H9 (cell line): ENCODE results near the gene VENTX. TPM values are rescaled to one million over a fixed set of nuclear protein-coding genes. Genes with fewer than 3 reads are reported as not detected.

ENCODE experiments used
- DNase-seq: peaks from one replicate; pipeline ENCODE4 v3.0.0-alpha.2; 2017
- H2AFZ ChIP-seq: one replicate; pipeline ENCODE4 v1.6.1; 2013; ENCODE audit warnings: mild to moderate bottlenecking, low read length, control low read depth, moderate library complexity
- H2AK5ac ChIP-seq: 2 replicates; pipeline ENCODE4 v1.6.1; 2013; ENCODE audit warnings: low read length, control low read depth, mixed read lengths; ENCODE audit not compliant: insufficient read length
- H2BK120ac ChIP-seq: one replicate; pipeline ENCODE4 v1.6.1; 2013; ENCODE audit warnings: low read depth, mild to moderate bottlenecking, low read length, control low read depth, inconsistent platforms; ENCODE audit not compliant: poor library complexity, severe bottlenecking
- H2BK12ac ChIP-seq: 2 replicates; pipeline ENCODE4 v1.6.1; 2013; ENCODE audit warnings: low read length, control low read depth, mixed read lengths, low read depth; ENCODE audit not compliant: insufficient read length
- H2BK15ac ChIP-seq: 2 replicates; pipeline ENCODE4 v1.6.1; 2013; ENCODE audit warnings: low read depth, low read length, control low read depth
- H2BK20ac ChIP-seq: one replicate; pipeline ENCODE4 v1.6.1; 2013; ENCODE audit warnings: low read depth, mild to moderate bottlenecking, low read length, control low read depth, inconsistent platforms; ENCODE audit not compliant: poor library complexity, severe bottlenecking
- H2BK5ac ChIP-seq: 2 replicates; pipeline ENCODE4 v1.6.1; 2013; ENCODE audit warnings: low read length, control low read depth, mixed read lengths; ENCODE audit not compliant: insufficient read length
- H3K14ac ChIP-seq: 2 replicates; pipeline ENCODE4 v1.6.1; 2013; ENCODE audit warnings: low read length, control low read depth; ENCODE audit not compliant: insufficient read depth
- H3K18ac ChIP-seq: 2 replicates; pipeline ENCODE4 v1.6.1; 2013; ENCODE audit warnings: low read depth, mild to moderate bottlenecking, mixed read lengths, low read length, control low read depth; ENCODE audit not compliant: insufficient read length
- H3K23ac ChIP-seq: 2 replicates; pipeline ENCODE4 v1.6.1; 2013; ENCODE audit warnings: low read length, control low read depth, mixed read lengths, low read depth; ENCODE audit not compliant: insufficient read length
- H3K23me2 ChIP-seq: 2 replicates; pipeline ENCODE4 v1.6.1; 2013; ENCODE audit warnings: low read depth, mild to moderate bottlenecking, mixed read lengths, low read length, control low read depth; ENCODE audit not compliant: insufficient read length, poor library complexity, severe bottlenecking
- H3K27ac ChIP-seq: 2 replicates; pipeline ENCODE4 v1.5.1; 2013; ENCODE audit warnings: low read length, control low read depth, mixed read lengths, low read depth; ENCODE audit not compliant: insufficient read length
- H3K27me3 ChIP-seq: 2 replicates; pipeline ENCODE4 v1.6.1; 2013; ENCODE audit warnings: low read length, control low read depth, inconsistent platforms; ENCODE audit not compliant: insufficient read depth
- H3K4ac ChIP-seq: 2 replicates; pipeline ENCODE4 v1.6.1; 2013; ENCODE audit warnings: low read depth, mild to moderate bottlenecking, control low read depth, inconsistent platforms, low read length, moderate library complexity
- H3K4me1 ChIP-seq: 2 replicates; pipeline ENCODE4 v1.6.1; 2013; ENCODE audit warnings: low read length, control low read depth, inconsistent platforms; ENCODE audit not compliant: insufficient read depth
- H3K4me2 ChIP-seq: 2 replicates; pipeline ENCODE4 v1.6.1; 2013; ENCODE audit warnings: low read length, control low read depth, mixed read lengths; ENCODE audit not compliant: insufficient read length, insufficient read depth
- H3K56ac ChIP-seq: 2 replicates; pipeline ENCODE4 v1.6.1; 2013; ENCODE audit warnings: low read depth, mild to moderate bottlenecking, mixed read lengths, low read length, control low read depth; ENCODE audit not compliant: insufficient read length
- H3K79me1 ChIP-seq: 2 replicates; pipeline ENCODE4 v1.6.1; 2013; ENCODE audit warnings: low read depth, mild to moderate bottlenecking, moderate library complexity, low read length, control low read depth, inconsistent platforms; ENCODE audit not compliant: insufficient read depth, poor library complexity, severe bottlenecking
- H3K79me2 ChIP-seq: 2 replicates; pipeline ENCODE4 v1.6.1; 2013; ENCODE audit warnings: low read length, control low read depth, inconsistent platforms; ENCODE audit not compliant: insufficient read depth
- H3K9ac ChIP-seq: 2 replicates; pipeline ENCODE4 v1.6.1; 2013; ENCODE audit warnings: low read length, control low read depth, mixed read lengths; ENCODE audit not compliant: insufficient read length; ENCODE audit errors: extremely low read depth
- H3K9me3 ChIP-seq: one replicate; pipeline ENCODE4 v1.6.1; 2013; ENCODE audit warnings: low read depth, low read length, inconsistent platforms; ENCODE audit not compliant: control insufficient read depth
- H3T11ph ChIP-seq: one replicate; pipeline ENCODE4 v1.6.1; 2013; ENCODE audit warnings: mild to moderate bottlenecking, low read length, control low read depth, inconsistent platforms
- H4K20me1 ChIP-seq: one replicate; pipeline ENCODE4 v1.6.1; 2013; ENCODE audit not compliant: control insufficient read depth, insufficient read length, insufficient read depth
- H4K5ac ChIP-seq: 2 replicates; pipeline ENCODE4 v1.6.1; 2013; ENCODE audit warnings: low read depth, mild to moderate bottlenecking, mixed read lengths, low read length, control low read depth; ENCODE audit not compliant: insufficient read length
- H4K8ac ChIP-seq: replicated peaks from 2 replicates; pipeline ENCODE4 v1.6.1; 2013; ENCODE audit warnings: low read length, control low read depth, mixed read lengths, low read depth; ENCODE audit not compliant: insufficient read length
- H4K91ac ChIP-seq: 2 replicates; pipeline ENCODE4 v1.6.1; 2013; ENCODE audit warnings: low read depth, mild to moderate bottlenecking, moderate library complexity, mixed read lengths, low read length, control low read depth; ENCODE audit not compliant: insufficient read length
- H3K27ac Mint-ChIP-seq, 3 experiments: 2 replicates in 2 of 3; 3 replicates in 1 of 3; pipeline ENCODE4 v1.8.0; 2020 to 2021; ENCODE audit warnings: mixed read lengths in 3 of 3, mild to moderate bottlenecking in 1 of 3, moderate library complexity in 1 of 3
- H3K27me3 Mint-ChIP-seq: 2 replicates; pipeline ENCODE4 v1.8.0; 2021; ENCODE audit warnings: low read depth, mild to moderate bottlenecking, moderate library complexity, mixed read lengths
- H3K36me3 Mint-ChIP-seq, 3 experiments: 2 replicates in 2 of 3; 3 replicates in 1 of 3; pipeline ENCODE4 v1.8.0; 2020 to 2021; ENCODE audit warnings: low read depth in 3 of 3, mixed read lengths in 3 of 3; ENCODE audit not compliant: insufficient read depth in 1 of 3
- H3K4me1 Mint-ChIP-seq, 2 experiments: 2 replicates each; pipeline ENCODE4 v1.8.0; 2020; ENCODE audit warnings: mixed read lengths in 2 of 2
- H3K4me3 Mint-ChIP-seq, 2 experiments: 2 replicates in 1 of 2; 3 replicates in 1 of 2; pipeline ENCODE4 v1.8.0; 2020 to 2021; ENCODE audit warnings: mild to moderate bottlenecking in 2 of 2, mixed read lengths in 2 of 2, moderate library complexity in 1 of 2
- H3K9me3 Mint-ChIP-seq, 2 experiments: 2 replicates in 1 of 2; 3 replicates in 1 of 2; pipeline ENCODE4 v1.8.0; 2020; ENCODE audit warnings: mild to moderate bottlenecking in 2 of 2, mixed read lengths in 2 of 2, moderate library complexity in 1 of 2
- WGBS: extraction: QIAGEN DNeasy Blood & Tissue Kit; methylation state at CpG from one replicate; pipeline ENCODE4 v1.1.7; 2013; ENCODE audit warnings: missing lambda C conversion rate, low lambda C conversion rate, mixed read lengths; ENCODE audit not compliant: insufficient read length; ENCODE audit errors: extremely low coverage; 5-methylcytosine and 5-hydroxymethylcytosine counted together
- total RNA-seq: library from RNA; stranded (reverse); gene quantifications from 2 replicates; pipeline ENCODE4 v1.2.1, GENCODE V29; 2021
- TF ChIP-seq, protein P1 (sequence below): fragments of 200-600 bp; sonication (generic); conservative IDR thresholded peaks from 3 replicates; pipeline ENCODE4 v1.8.0; 2021; ENCODE audit warnings: antibody characterized with exemption, mild to moderate bottlenecking

Gene VENTX
- total RNA-seq, 1 experiment from 2014 or later, result 10.9 TPM

DNA sequence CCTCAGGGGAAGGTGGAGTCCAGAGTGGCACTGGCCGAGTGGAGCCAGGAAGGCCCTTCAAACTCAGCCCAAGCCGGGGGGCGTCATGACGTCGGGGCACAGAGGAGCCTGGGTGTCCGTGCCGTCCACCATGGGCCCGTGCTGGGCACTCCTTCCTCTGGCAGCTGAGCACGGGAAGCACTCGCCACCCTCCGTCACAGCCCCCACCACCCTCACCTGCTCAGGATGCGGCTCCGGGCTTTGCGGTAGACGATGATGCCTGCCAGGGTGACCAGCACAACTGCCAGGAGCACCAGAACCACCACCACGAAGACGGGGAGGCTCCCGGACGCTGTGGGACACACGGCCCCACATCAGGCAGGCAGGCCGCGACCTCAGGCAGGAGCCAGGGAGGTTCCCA, 30.9 kb downstream of the VENTX start:
- no CpG with 5 or more reads among the region's 22 CpGs for WGBS
- H3K9me3 ChIP-seq, result no peaks in the 10 kb centered on the region
- no peak overlapping the region for H2BK12ac ChIP-seq
- no peak overlapping the region for H4K8ac ChIP-seq
- no peaks in the 10 kb centered on the region for H3K9me3 Mint-ChIP-seq
- no peak overlapping the region for H2BK5ac ChIP-seq
- H3K23ac ChIP-seq, result no peak overlapping the region
- no peaks in the 10 kb centered on the region for H3K27me3 ChIP-seq
- no peaks in the 10 kb centered on the region for H3K23me2 ChIP-seq
- no peak overlapping the region for H4K91ac ChIP-seq
- H3K4ac ChIP-seq, result no peak overlapping the region
- no peak overlapping the region for H2BK20ac ChIP-seq
- TF ChIP-seq, protein P1, sequence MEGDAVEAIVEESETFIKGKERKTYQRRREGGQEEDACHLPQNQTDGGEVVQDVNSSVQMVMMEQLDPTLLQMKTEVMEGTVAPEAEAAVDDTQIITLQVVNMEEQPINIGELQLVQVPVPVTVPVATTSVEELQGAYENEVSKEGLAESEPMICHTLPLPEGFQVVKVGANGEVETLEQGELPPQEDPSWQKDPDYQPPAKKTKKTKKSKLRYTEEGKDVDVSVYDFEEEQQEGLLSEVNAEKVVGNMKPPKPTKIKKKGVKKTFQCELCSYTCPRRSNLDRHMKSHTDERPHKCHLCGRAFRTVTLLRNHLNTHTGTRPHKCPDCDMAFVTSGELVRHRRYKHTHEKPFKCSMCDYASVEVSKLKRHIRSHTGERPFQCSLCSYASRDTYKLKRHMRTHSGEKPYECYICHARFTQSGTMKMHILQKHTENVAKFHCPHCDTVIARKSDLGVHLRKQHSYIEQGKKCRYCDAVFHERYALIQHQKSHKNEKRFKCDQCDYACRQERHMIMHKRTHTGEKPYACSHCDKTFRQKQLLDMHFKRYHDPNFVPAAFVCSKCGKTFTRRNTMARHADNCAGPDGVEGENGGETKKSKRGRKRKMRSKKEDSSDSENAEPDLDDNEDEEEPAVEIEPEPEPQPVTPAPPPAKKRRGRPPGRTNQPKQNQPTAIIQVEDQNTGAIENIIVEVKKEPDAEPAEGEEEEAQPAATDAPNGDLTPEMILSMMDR, result no peak
- H3K27me3 Mint-ChIP-seq, result peaks cover 8% of the 10 kb centered on the region
- H3K4me3 Mint-ChIP-seq, result no peak overlapping the region
- no peaks in the 10 kb centered on the region for H3K36me3 Mint-ChIP-seq
- no peak overlapping the region for H4K5ac ChIP-seq
- no peaks in the 10 kb centered on the region for H3K79me1 ChIP-seq
- no peak overlapping the region for H2BK120ac ChIP-seq
- no peak overlapping the region for H3K18ac ChIP-seq
- H3K4me2 ChIP-seq, result no peak overlapping the region
- H3K4me1 ChIP-seq, result no peaks in the 10 kb centered on the region
- no peak overlapping the region for H2AFZ ChIP-seq
- H3K9ac ChIP-seq, result no peak overlapping the region
- peaks cover 0 to 4% of the 10 kb centered on the region in 2 experiments; a peak in 1 of 4 replicates for H3K4me1 Mint-ChIP-seq
- H4K20me1 ChIP-seq, result no peaks in the 10 kb centered on the region
- no peak overlapping the region for H3K14ac ChIP-seq
- no peak overlapping the region for H3K27ac Mint-ChIP-seq
- H3K79me2 ChIP-seq, result no peaks in the 10 kb centered on the region
- no peak overlapping the region for H2AK5ac ChIP-seq
- no peak overlapping the region for H3T11ph ChIP-seq
- DNase-seq, result no peak
- H2BK15ac ChIP-seq, result no peak overlapping the region
- H3K27ac ChIP-seq, result no peak overlapping the region
- no peak overlapping the region for H3K56ac ChIP-seq
